Hepatocyte (in vitro differentiated cells): ENCODE results near the gene UTS2R.

Experiments used
- CTCF ChIP-seq: fragments of 200-600 bp; sonication (generic); IDR thresholded peaks from 2 replicates; pipeline ENCODE4 v1.5.1; 2016; ENCODE audit warnings: antibody characterized with exemption, mild to moderate bottlenecking; ENCODE audit not compliant: poor library complexity
- EZH2 ChIP-seq: fragments of 200-600 bp; sonication (generic); IDR thresholded peaks from 2 replicates; pipeline ENCODE4 v1.6.1; 2016; ENCODE audit warnings: antibody characterized with exemption, mild to moderate bottlenecking, borderline replicate concordance
- EZH2phosphoT487 ChIP-seq: fragments of 200-600 bp; sonication (generic); IDR thresholded peaks from one replicate; pipeline ENCODE4 v1.6.1; 2018; ENCODE audit warnings: antibody characterized with exemption, mild to moderate bottlenecking, low read depth, moderate library complexity; ENCODE audit not compliant: unreplicated experiment, severe bottlenecking

DNA sequence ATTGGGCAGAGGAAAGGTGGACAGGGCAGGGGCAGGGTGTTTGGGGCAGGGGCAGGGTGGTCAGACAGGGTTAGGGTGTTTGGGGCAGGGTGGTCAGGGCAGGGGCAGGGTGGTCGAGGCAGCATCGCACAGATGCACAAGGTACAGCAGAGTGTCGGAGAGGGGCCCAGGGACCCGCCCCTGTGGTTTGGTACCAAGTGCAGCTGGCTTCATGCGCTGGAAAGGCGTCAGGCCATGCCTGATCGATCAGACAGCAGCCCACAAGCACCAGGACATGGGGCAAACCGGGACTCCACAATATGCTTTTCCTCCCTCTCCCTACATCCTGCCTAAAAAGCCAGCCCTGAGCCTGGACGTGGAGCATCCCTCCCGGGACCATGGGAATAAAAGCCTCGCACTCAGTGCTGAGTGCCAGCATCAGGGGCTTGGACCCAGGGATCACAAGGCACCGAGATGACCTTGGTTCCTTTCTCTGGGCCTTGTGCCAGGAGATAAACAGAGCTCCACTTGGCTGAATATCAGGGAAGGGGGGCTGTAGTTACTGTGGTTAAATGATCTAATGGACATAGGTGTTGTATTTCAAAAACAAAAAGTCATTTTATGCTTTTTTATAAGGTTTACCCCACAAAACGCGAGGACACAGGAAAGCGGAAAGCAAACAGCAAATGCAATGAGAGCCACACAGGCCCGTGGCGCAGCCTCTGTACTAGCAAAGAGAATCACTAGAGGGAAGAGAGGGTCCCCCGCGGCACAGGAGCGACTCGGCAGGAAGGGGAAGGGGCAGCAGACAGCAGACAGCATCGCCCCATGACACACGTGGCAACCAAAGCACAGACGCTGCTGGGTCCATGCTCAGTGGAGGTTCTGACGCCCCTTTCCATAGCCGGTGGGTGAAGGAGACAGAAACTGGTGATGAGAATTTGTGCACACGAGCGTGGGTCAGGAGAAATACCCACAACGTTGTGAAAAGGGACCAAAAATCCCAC is 41.3 kb downstream of the UTS2R start:
- TF ChIP-seq EZH2: no peak
- TF ChIP-seq EZH2phosphoT487: no peak
- TF ChIP-seq CTCF: no peak
